Measurements from ENCODE around the gene TNK1.

TNK1 gene

DNA sequence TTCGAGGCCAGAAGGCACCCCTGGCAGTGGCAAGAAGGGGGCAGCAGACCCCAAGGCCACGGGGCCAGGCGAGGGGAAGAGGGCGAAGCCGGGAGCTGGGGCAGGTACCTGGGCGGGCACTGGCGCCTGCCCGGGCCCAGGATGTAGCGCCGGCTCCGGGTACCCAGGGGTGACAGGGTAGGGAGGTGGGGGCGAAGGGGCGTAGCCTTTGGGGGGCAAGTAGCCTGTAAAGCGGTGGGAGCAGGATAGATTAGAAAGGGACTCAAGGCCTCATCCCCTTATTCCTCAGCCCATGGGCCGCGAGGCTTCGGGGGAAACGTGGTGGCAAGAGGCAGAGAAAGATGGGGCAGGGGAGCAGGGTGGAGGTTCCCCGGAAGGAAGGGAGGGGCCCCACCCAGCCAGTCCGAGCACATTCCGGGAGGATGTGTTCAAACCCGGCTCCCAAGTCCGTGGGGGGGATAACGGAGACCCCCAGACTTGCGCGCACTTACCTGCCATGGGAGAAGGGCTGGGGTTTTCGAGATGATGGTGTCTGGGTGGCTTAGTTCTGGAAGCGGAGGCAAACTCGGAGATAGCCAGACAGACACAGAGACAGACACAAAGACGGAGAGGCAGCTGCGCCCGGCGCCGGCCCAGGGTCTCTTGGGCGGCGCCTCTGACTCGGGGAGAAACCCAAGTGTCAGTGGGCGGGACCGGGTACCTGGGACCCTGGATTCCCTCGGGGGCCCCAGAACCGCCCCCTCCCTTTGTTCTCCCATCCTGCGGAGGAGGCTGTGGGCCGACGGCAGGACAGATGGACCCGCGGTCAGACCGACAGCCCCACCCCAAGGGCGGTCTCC lies 12.9 kb downstream of the TNK1 start:
- TF ChIP-seq, protein P1, sequence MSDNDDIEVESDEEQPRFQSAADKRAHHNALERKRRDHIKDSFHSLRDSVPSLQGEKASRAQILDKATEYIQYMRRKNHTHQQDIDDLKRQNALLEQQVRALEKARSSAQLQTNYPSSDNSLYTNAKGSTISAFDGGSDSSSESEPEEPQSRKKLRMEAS (IDR thresholded peaks at IDR 0.05; ENCODE audit: low read depth, low read length) = no peak
- TF ChIP-seq CTCF (IDR thresholded peaks at IDR 0.05; ENCODE audit: low read depth, low read length) = no peak
- no peak for TF ChIP-seq POLR2A (IDR thresholded peaks at IDR 0.05; ENCODE audit: extremely low read depth, insufficient read length)
- TF ChIP-seq MYC (IDR thresholded peaks at IDR 0.05; ENCODE audit: low read depth, low read length) = no peak
- H3K4me3 ChIP-seq (ENCODE audit: low read depth, low read length) = peak overlapping the region; percentile 43
- no peak for DNase-seq (ENCODE audit: low read depth)

DNA sequence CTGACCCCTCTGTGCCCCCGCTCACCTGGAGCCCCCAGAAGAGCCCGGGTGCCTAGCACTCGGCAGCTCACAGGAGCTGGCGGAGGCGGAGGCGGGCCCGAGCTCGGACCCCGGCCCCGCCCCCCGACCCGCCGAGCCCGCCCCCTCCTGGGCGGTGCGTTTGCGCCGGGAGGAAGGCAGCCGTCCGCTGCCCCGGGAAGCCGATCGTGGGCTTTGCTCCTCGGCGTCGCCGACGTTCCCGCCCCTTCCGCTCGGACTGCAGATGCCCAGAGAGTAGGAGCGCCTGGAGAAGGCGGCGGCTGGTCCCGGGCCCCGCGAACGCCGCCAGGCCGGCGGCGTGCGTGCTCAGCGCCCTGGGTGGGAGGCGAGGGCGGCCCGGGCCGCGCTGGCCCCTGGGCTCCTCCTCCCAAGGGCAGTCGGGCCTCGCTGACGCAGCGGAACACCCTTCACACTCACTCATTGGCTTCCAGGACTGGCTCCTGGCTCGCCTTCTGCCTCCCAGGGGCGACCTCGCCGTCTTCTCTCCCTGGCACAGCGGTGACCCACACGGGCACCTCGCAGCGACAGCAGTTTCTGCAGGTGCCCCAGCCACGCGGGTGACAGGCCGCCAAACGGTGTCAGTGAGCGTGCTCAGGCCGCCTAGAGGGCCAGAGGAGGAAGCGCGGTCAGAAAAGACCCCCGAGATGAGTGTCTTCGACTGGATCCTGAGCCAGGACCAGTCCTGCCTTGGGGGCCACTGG lies 13.7 kb downstream of the TNK1 start, which contains the start of gene PLSCR3:
Gene PLSCR3, minus strand, starts transcription at position 74 of the 740 bp plus-strand sequence. CDS start 415 bp downstream, outside the sequence.
- peak; percentile 76; the same call in 1 of the 2 replicates for TF ChIP-seq MYC (IDR thresholded peaks at IDR 0.05; ENCODE audit: low read depth, low read length)
- TF ChIP-seq, protein P1 (IDR thresholded peaks at IDR 0.05; ENCODE audit: low read depth, low read length) = peak; percentile 43
- TF ChIP-seq POLR2A (IDR thresholded peaks at IDR 0.05; ENCODE audit: extremely low read depth, insufficient read length) = peak; percentile 87
- TF ChIP-seq CTCF (IDR thresholded peaks at IDR 0.05; ENCODE audit: low read depth, low read length) = peak; percentile 17
- peak within 1 kb of the TSS; percentile 50 for H3K4me3 ChIP-seq (ENCODE audit: low read depth, low read length)
- DNase-seq (ENCODE audit: low read depth) = peak; percentile 83

DNA sequence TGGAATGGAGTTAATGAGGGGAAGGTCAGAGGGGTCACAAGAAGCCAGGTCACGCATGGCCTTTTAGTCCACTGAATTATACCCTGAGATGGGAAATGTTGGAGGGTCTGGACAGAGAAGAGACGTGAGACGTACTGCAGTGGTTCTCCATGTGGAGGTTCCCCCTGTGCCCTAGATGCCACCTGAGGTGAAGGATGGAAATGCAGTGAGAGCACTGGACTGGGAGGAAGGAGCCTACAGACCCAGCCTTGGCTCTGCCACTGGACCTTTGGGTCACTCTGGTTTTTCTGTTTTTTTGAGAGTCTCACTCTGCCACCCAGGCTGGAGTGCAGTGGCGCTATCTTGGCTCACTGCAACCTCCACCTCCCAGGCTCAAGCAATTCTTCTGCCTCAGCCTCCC lies 15.3 kb downstream of the TNK1 start:
- H3K4me3 ChIP-seq (ENCODE audit: low read depth, low read length) = no peak overlapping the region
- no peak for DNase-seq (ENCODE audit: low read depth)
- TF ChIP-seq, protein P1 (IDR thresholded peaks at IDR 0.05; ENCODE audit: low read depth, low read length) = no peak
- TF ChIP-seq CTCF (IDR thresholded peaks at IDR 0.05; ENCODE audit: low read depth, low read length) = no peak

DNA sequence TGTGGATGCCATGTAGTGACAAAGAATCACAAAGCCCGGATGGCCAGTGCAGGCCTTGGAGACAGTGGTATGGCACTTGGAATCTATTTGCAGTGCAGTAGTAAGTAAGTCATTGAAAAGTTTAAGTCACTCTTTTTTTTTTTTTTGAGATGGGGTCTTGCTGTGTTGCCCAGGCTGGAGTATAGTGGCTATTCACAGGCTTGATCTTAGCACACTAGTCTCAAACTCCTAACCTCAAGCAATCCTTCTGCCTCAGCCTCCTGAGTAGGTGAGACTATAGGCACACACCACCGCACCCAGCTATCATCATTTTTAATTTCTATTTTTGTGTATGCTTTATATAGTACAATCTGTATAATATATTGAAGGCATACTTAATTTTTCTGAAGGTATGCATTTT lies 17.7 kb downstream of the TNK1 start:
- no peak for TF ChIP-seq POLR2A (IDR thresholded peaks at IDR 0.05; ENCODE audit: extremely low read depth, insufficient read length)
- DNase-seq (ENCODE audit: low read depth) = no peak
- no peak overlapping the region for H3K4me3 ChIP-seq (ENCODE audit: low read depth, low read length)

GRCh38 chr17:7403043-7403726 lies 22.3 kb downstream of the TNK1 start:
- peak; percentile 69 for DNase-seq (ENCODE audit: low read depth)
- peak overlapping the region; percentile 68 for H3K4me3 ChIP-seq (ENCODE audit: low read depth, low read length)
- no peak for TF ChIP-seq MYC (IDR thresholded peaks at IDR 0.05; ENCODE audit: low read depth, low read length)
- TF ChIP-seq, protein P1 (IDR thresholded peaks at IDR 0.05; ENCODE audit: low read depth, low read length) = no peak

DNA sequence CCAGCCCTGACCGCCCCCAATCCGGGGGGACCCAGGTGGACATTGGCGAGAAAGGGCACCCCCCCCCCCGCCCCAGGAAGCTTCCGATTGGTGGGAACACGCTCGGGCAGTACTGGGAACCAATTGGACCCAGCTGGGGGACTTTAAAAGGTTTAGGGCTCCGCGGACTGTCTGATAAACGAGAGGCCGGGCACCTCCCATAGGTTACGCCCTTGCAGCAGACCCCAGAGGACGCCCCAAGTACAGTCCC lies 22.8 kb downstream of the TNK1 start:
- H3K4me3 ChIP-seq (ENCODE audit: low read depth, low read length) = peak overlapping the region; percentile 68

More for the DNA sequence above, 22.8 kb downstream of the TNK1 start:
- DNase-seq (ENCODE audit: low read depth) = no peak
- TF ChIP-seq, protein P1 (IDR thresholded peaks at IDR 0.05; ENCODE audit: low read depth, low read length) = no peak
- TF ChIP-seq CTCF (IDR thresholded peaks at IDR 0.05; ENCODE audit: low read depth, low read length) = no peak
- TF ChIP-seq MYC (IDR thresholded peaks at IDR 0.05; ENCODE audit: low read depth, low read length) = no peak
- no peak for TF ChIP-seq POLR2A (IDR thresholded peaks at IDR 0.05; ENCODE audit: extremely low read depth, insufficient read length)

Measured in NB4 (cell line).